GM12878 (cell line): Measurements from ENCODE around the gene MKX. TPM values are rescaled to one million over a fixed set of nuclear protein-coding genes. Genes with fewer than 3 reads are reported as not detected.

Source experiments
- ATAC-seq: fragments of 200-7000 bp; cut with Tn5 transposase; 3 replicates; pipeline ENCODE4 v1.9.1; 2020; ENCODE audit warnings: mild to moderate bottlenecking, moderate library complexity
- BruUV-seq: library from RNA; stranded (reverse); fragments of 400-500 nt; replicated peaks from 2 replicates; lab custom pipeline; 2021; lab: Mats Ljungman, UMichigan
- CTCF ChIA-PET: fragments of 300-600 bp; sonication (Branson Sonifier 250); formaldehyde crosslinking; extraction: SDS; loops from one replicate; lab custom pipeline; 2021; ENCODE audit warnings: inconsistent platforms; lab: Yijun Ruan, JAX
- POLR2A ChIA-PET: fragments of 350-600 bp; formaldehyde crosslinking; extraction: SDS; loops from one replicate; lab custom pipeline; 2021; ENCODE audit warnings: inconsistent platforms; lab: Charles Lee
- RAD21 ChIA-PET: fragments of 300-600 bp; sonication (Branson Sonifier 250); formaldehyde crosslinking; loops from one replicate; lab custom pipeline; 2023; ENCODE audit warnings: antibody characterized with exemption; ENCODE audit not compliant: unreplicated experiment; lab: Charles Lee
- SMC1A ChIA-PET: fragments of 300-600 bp; sonication (Branson Sonifier 250); formaldehyde crosslinking; loops from one replicate; lab custom pipeline; 2023; ENCODE audit not compliant: unreplicated experiment, uncharacterized antibody; lab: Charles Lee
- DNase-seq: peaks from one replicate; pipeline ENCODE4 v3.0.0-alpha.2; 2011; ENCODE audit warnings: low read depth, low spot score
- FAIRE-seq: peaks from 3 replicates; lab custom pipeline; 2011; peaks lifted over from hg19 to GRCh38; lab: Jason Lieb, UNC
- H2AFZ ChIP-seq: 2 replicates; pipeline ENCODE4 v1.6.0; 2011; ENCODE audit warnings: low read depth, low read length, control low read depth; ENCODE audit not compliant: control insufficient read depth
- H3K27ac ChIP-seq: 2 replicates; pipeline ENCODE4 v1.5.1; 2011; ENCODE audit warnings: control low read depth; ENCODE audit not compliant: control insufficient read depth, insufficient read depth
- H3K27me3 ChIP-seq, 2 experiments: replicated peaks in 1 of 2; 2 replicates each; pipeline versions ENCODE4 v1.6.0 to v1.6.1; 2011; ENCODE audit warnings: low read length in 1 of 2; ENCODE audit not compliant: control insufficient read depth in 2 of 2, insufficient read depth in 2 of 2
- H3K36me3 ChIP-seq, 2 experiments: 2 replicates each; pipeline ENCODE4 v1.5.1; 2011; ENCODE audit warnings: low read length in 1 of 2; ENCODE audit not compliant: control insufficient read depth in 2 of 2, insufficient read depth in 2 of 2
- H3K4me1 ChIP-seq: 2 replicates; pipeline ENCODE4 v1.6.1; 2011; ENCODE audit warnings: mild to moderate bottlenecking, low read length, moderate library complexity, mixed read lengths; ENCODE audit not compliant: control insufficient read depth, insufficient read depth
- H3K4me2 ChIP-seq: 2 replicates; pipeline ENCODE4 v1.6.0; 2011; ENCODE audit warnings: control low read depth; ENCODE audit not compliant: control insufficient read depth, insufficient read depth
- H3K4me3 ChIP-seq: fragments of 200-600 bp; sonication (generic); 2 replicates; pipeline ENCODE4 v1.5.1; 2016
- H3K79me2 ChIP-seq: 2 replicates; pipeline ENCODE4 v1.6.0; 2011; ENCODE audit warnings: low read length; ENCODE audit not compliant: control insufficient read depth, insufficient read depth
- H3K9ac ChIP-seq: 2 replicates; pipeline ENCODE4 v1.8.0; 2011; ENCODE audit warnings: low read length, control low read depth, mixed read lengths; ENCODE audit not compliant: control insufficient read depth, insufficient read depth
- H3K9me3 ChIP-seq: replicated peaks from 3 replicates; pipeline ENCODE4 v1.5.1; 2011; ENCODE audit warnings: mild to moderate bottlenecking, low read length; ENCODE audit not compliant: control insufficient read depth, insufficient read depth
- H4K20me1 ChIP-seq: 2 replicates; pipeline ENCODE4 v1.6.0; 2011; ENCODE audit not compliant: control insufficient read depth, insufficient read depth
- FOXM1 ChIP-seq: IDR thresholded peaks from 2 replicates; pipeline ENCODE4 v1.6.1; 2012; ENCODE audit warnings: low read depth, mild to moderate bottlenecking, inconsistent platforms, low read length, moderate library complexity
- GABPA ChIP-seq: IDR thresholded peaks from 2 replicates; pipeline ENCODE4 v1.6.1; 2014; ENCODE audit warnings: antibody characterized with exemption, low read depth, mild to moderate bottlenecking, inconsistent platforms
- JUND ChIP-seq: IDR thresholded peaks from 2 replicates; pipeline ENCODE4 v1.6.1; 2012; ENCODE audit warnings: low read depth, mild to moderate bottlenecking, low read length, improper control_type of control experiment, moderate library complexity
- NR2C1 ChIP-seq: fragments of 450-650 bp; IDR thresholded peaks from 2 replicates; pipeline ENCODE4 v1.6.1; 2017; ENCODE audit warnings: antibody characterized with exemption, mild to moderate bottlenecking, moderate library complexity
- PBX3 ChIP-seq: IDR thresholded peaks from 2 replicates; pipeline ENCODE4 v1.6.1; 2011; ENCODE audit warnings: mild to moderate bottlenecking, low read depth, low read length, moderate library complexity; ENCODE audit not compliant: insufficient replicate concordance
- RCOR1 ChIP-seq: conservative IDR thresholded peaks from 2 replicates; pipeline ENCODE4 v1.6.1; 2012; ENCODE audit warnings: low read depth, low read length, improper control_type of control experiment
- WGBS: methylation state at CpG from one replicate; pipeline ENCODE4 v1.1.6; 2016; ENCODE audit warnings: low lambda C conversion rate; ENCODE audit not compliant: insufficient replicate concordance, insufficient coverage; ENCODE audit errors: missing lambda C conversion rate; 5-methylcytosine and 5-hydroxymethylcytosine counted together
- in situ Hi-C: fragments of 300-500 bp; cut with MboI; formaldehyde crosslinking; loops from 9 replicates; pipeline ENCODE4 v1.14.3; 2018; ENCODE audit warnings: mixed read lengths
- intact Hi-C: fragments of 100-400 bp; cut with micrococcal nuclease; formaldehyde crosslinking; loops from one replicate; pipeline ENCODE4 v1.14.2; 2022; ENCODE audit not compliant: unreplicated experiment
- polyA plus RNA-seq, 11 experiments: library from polyadenylated mRNA; depleted of rRNA in 4 of 11; unstranded in 6 of 11; stranded (reverse) in 5 of 11; fragments of >200 nt; fragmentation: Nextera tagmentation in 4 of 11; fragmentation: Illumina TruSeq in 1 of 11; extraction: Ambion mirVana in 4 of 11; extraction: Trizol in 1 of 11; gene quantifications; 1 replicate in 1 of 11; 2 replicates in 10 of 11; pipeline versions ENCODE4 v1.2.1 to v1.2.3, GENCODE V29; 2011 to 2016; ENCODE audit warnings: inconsistent platforms in 2 of 11, missing spikeins in 2 of 11, low read depth in 1 of 11
- total RNA-seq, 4 experiments: library from RNA; depleted of rRNA in 3 of 4; stranded (reverse); fragments of >200 nt in 3 of 4; fragmentation: Illumina TruSeq in 1 of 4; extraction: Trizol in 1 of 4; gene quantifications; 2 replicates each; pipeline versions ENCODE4 v1.2.1 to v1.2.3, GENCODE V29; 2013 to 2021

The MKX gene
- total and polyA plus RNA-seq, 10 of the 15 experiments (the other 5 are each of a cell fraction or from before 2014, with no cell fraction given): not detected

- ChIA-PET POLR2A (no interaction called here), SMC1A (no interaction called here), RAD21 (interaction anchor here (1.1 kb wide), 1 partner anchor 214 kb away, joined by 3 read pairs; no protein-coding TSS in a partner anchor), CTCF (interaction anchor here (1.2 kb wide), 1 partner anchor 10 kb away, joined by 3 read pairs; no protein-coding TSS in a partner anchor)
- no peaks in the 10 kb centered on the region for H3K27me3 ChIP-seq
- ATAC-seq (no peak), DNase-seq (no peak), FAIRE-seq (no peak)
- intact Hi-C loops: loop anchor here (5.0 kb wide), 2 partner anchors 212 to 287 kb away; no protein-coding TSS in a partner anchor
- in situ Hi-C loops: loop anchor here (5.0 kb wide), 1 partner anchor 102 kb away; no protein-coding TSS in a partner anchor
- no peaks in the 10 kb centered on the region for H4K20me1 ChIP-seq
- no peak overlapping the region for H3K27ac ChIP-seq
- H3K36me3 ChIP-seq: no peaks in the 10 kb centered on the region
- H2AFZ ChIP-seq: no peak overlapping the region
- H3K4me2 ChIP-seq: no peak overlapping the region
- BruUV-seq: no TSS peak
- no peaks in the 10 kb centered on the region for H3K79me2 ChIP-seq
- no peak overlapping the region for H3K4me3 ChIP-seq
- H3K9ac ChIP-seq: no peak overlapping the region
- WGBS: 52% methylated on average over 6 of the region's 6 CpGs
- H3K9me3 ChIP-seq: no peaks in the 10 kb centered on the region
- TF ChIP-seq JUND (no peak), FOXM1 (no peak), RCOR1 (no peak), PBX3 (no peak), NR2C1 (no peak), GABPA (no peak)
- no peaks in the 10 kb centered on the region for H3K4me1 ChIP-seq
Measured at GRCh38 chr10:27659786-27660185, 85.8 kb downstream of the MKX start.
